Transverse colon (tissue), 4 donors: ENCODE measurements around the gene RGS21. TPM values are rescaled to one million over a fixed set of nuclear protein-coding genes. Genes with fewer than 3 reads are reported as not detected.

Source experiments
- DNase-seq: peaks from one replicate; pipeline ENCODE4 v3.0.0-alpha.2; 2019
- H3K27ac ChIP-seq, 4 donors: fragments of 200-600 bp; sonication (generic); 2 replicates each; pipeline ENCODE4 v1.5.1; 2016 to 2018; ENCODE audit warnings: inconsistent platforms in 4 of 4
- H3K27me3 ChIP-seq: fragments of 200-600 bp; sonication (generic); 2 replicates; pipeline ENCODE4 v1.5.1; 2017; ENCODE audit warnings: inconsistent platforms
- H3K36me3 ChIP-seq, 4 donors: fragments of 200-600 bp; sonication (generic); 2 replicates each; pipeline ENCODE4 v1.5.1; 2017 to 2019; ENCODE audit warnings: inconsistent platforms in 4 of 4
- H3K4me1 ChIP-seq, 4 donors: fragments of 200-600 bp; sonication (generic); 2 replicates each; pipeline ENCODE4 v1.5.1; 2017 to 2020; ENCODE audit warnings: inconsistent platforms in 4 of 4
- H3K4me3 ChIP-seq, 4 donors: fragments of 200-600 bp; sonication (generic); 1 replicate in 1 of 4; 2 replicates in 3 of 4; pipeline versions ENCODE4 v1.5.1 to v1.6.1; 2017 to 2019; ENCODE audit warnings: inconsistent platforms in 4 of 4
- H3K9me3 ChIP-seq, 2 donors: fragments of 200-600 bp; sonication (generic); 2 replicates each; pipeline ENCODE4 v1.5.1; 2017 to 2019; ENCODE audit warnings: inconsistent platforms in 2 of 2
- EP300 ChIP-seq: sonication (generic); formaldehyde crosslinking; IDR thresholded peaks from one replicate; pipeline ENCODE4 v1.6.1; 2017; ENCODE audit warnings: antibody characterized with exemption, low read depth
- POLR2A ChIP-seq: fragments of 450-650 bp; IDR thresholded peaks from one replicate; pipeline ENCODE4 v1.6.1; 2016; ENCODE audit warnings: antibody characterized with exemption, mild to moderate bottlenecking, moderate library complexity
- POLR2AphosphoS5 ChIP-seq, 3 donors: sonication (generic); formaldehyde crosslinking; IDR thresholded peaks; one replicate each; pipeline ENCODE4 v1.6.1; 2016; ENCODE audit warnings: antibody characterized with exemption in 3 of 3
- whole genome bisulfite sequencing, 2 donors: methylation state at CpG; one replicate each; pipeline ENCODE4 v1.1.5; 2018; ENCODE audit warnings: low coverage in 1 of 2; 5-methylcytosine and 5-hydroxymethylcytosine counted together
- in situ Hi-C, 4 donors: fragments of 200-750 bp; cut with MboI; loops; one replicate each; pipeline versions ENCODE4 v1.15.0 to v1.15.1; 2017; ENCODE audit warnings: low sequenced_read_pairs in 3 of 4, low pct_ligation_motif_present in 1 of 4, low pct_unique_long_range_greater_than_20kb in 1 of 4
- intact Hi-C: fragments of 100-400 bp; cut with DNase I; formaldehyde crosslinking; loops from one replicate; pipeline ENCODE4 v1.15.1; 2023; ENCODE audit warnings: low total_unique reads
- total RNA-seq, 4 donors: library from RNA; depleted of rRNA; stranded (reverse); fragments of >200 nt; gene quantifications; one replicate each; pipeline ENCODE4 v1.1.0, GENCODE V29; 2016
- TF ChIP-seq, protein P1 (sequence below), 5 experiments: fragments of 200-600 bp in 3 of 5; fragments of 450-650 bp in 2 of 5; sonication (generic) in 3 of 5; IDR thresholded peaks; 1 replicate in 2 of 5; 2 replicates in 3 of 5; pipeline ENCODE4 v1.5.1; 2016 to 2017; ENCODE audit warnings: antibody characterized with exemption in 5 of 5, inconsistent platforms in 3 of 5, mild to moderate bottlenecking in 2 of 5, moderate library complexity in 1 of 5

The RGS21 gene
- total RNA-seq, 4 donors from 2014 or later = not detected

DNA sequence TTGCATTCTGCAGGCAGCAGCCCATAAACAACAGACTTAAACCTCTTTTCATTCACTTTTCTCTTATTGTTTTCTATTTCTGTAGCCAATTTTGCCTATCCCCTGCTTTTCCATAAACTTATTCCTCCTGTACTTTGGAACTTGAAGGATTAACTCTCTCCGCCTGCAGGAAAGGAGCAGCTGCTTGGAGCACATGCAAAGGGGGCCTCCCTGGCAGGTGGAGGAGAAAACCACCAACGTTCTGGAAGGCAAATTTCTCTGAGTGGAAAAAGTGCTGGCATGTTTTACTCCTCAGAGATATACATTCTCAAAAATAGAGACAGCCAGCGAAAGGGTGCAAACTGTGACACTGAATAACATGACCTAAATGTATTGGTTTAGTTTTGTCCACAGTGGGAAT is 33.6 kb downstream of the RGS21 start:
- no peak for DNase-seq
- Histone ChIP-seq H3K27me3 (no peaks in the 10 kb centered on the region), H3K4me1 (no peaks in the 10 kb centered on the region), H3K9me3 (no peaks in the 10 kb centered on the region), H3K27ac (no peak overlapping the region), H3K36me3 (no peaks in the 10 kb centered on the region), H3K4me3 (no peak overlapping the region)
- 26 to 48% methylated on average over 3 of the region's 3 CpGs for WGBS, 2 donors
- in situ Hi-C loops = no loop called here
- TF ChIP-seq, protein P1, sequence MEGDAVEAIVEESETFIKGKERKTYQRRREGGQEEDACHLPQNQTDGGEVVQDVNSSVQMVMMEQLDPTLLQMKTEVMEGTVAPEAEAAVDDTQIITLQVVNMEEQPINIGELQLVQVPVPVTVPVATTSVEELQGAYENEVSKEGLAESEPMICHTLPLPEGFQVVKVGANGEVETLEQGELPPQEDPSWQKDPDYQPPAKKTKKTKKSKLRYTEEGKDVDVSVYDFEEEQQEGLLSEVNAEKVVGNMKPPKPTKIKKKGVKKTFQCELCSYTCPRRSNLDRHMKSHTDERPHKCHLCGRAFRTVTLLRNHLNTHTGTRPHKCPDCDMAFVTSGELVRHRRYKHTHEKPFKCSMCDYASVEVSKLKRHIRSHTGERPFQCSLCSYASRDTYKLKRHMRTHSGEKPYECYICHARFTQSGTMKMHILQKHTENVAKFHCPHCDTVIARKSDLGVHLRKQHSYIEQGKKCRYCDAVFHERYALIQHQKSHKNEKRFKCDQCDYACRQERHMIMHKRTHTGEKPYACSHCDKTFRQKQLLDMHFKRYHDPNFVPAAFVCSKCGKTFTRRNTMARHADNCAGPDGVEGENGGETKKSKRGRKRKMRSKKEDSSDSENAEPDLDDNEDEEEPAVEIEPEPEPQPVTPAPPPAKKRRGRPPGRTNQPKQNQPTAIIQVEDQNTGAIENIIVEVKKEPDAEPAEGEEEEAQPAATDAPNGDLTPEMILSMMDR (IDR thresholded peaks at IDR 0.05) = no peak
- TF ChIP-seq EP300 = no peak
- TF ChIP-seq POLR2AphosphoS5 (IDR thresholded peaks at IDR 0.05) = no peak
- no peak for TF ChIP-seq POLR2A
- intact Hi-C loops = no loop called here

DNA sequence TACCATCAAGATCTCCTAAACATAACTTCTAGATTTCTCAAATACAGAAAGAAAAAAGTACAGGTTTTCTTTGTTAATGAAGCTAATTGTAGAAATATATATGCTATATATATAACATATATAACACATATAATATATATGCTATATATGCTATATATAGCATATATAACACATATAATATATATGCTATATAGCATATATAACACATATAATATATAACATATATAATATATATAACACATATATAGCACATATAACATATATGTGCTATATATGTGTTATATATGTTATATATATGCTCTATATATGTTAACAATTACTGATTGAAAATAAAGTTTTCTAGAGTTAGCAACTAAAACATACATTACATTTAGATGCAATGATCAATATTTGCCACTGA is 34.8 kb downstream of the RGS21 start:
- H3K27ac ChIP-seq = no peak overlapping the region
- no peak for TF ChIP-seq EP300
- TF ChIP-seq POLR2AphosphoS5 (IDR thresholded peaks at IDR 0.05) = no peak
- TF ChIP-seq, protein P1 (IDR thresholded peaks at IDR 0.05) = no peak
- no peak for TF ChIP-seq POLR2A
- intact Hi-C loops = no loop called here
- in situ Hi-C loops = no loop called here
- DNase-seq = no peak
- H3K4me1 ChIP-seq = no peaks in the 10 kb centered on the region
- no peak overlapping the region for H3K4me3 ChIP-seq
- no peaks in the 10 kb centered on the region for H3K36me3 ChIP-seq
- no peaks in the 10 kb centered on the region for H3K27me3 ChIP-seq
- H3K9me3 ChIP-seq = no peaks in the 10 kb centered on the region

- no peak for TF ChIP-seq POLR2A
- TF ChIP-seq, protein P1 (IDR thresholded peaks at IDR 0.05) = no peak
- no peak for TF ChIP-seq POLR2AphosphoS5 (IDR thresholded peaks at IDR 0.05)
- TF ChIP-seq EP300 = no peak
- DNase-seq = no peak
- no peaks in the 10 kb centered on the region for H3K36me3 ChIP-seq
- H3K9me3 ChIP-seq = no peaks in the 10 kb centered on the region
- in situ Hi-C loops = no loop called here
- no peaks in the 10 kb centered on the region for H3K4me1 ChIP-seq
- no peak overlapping the region for H3K4me3 ChIP-seq
- H3K27me3 ChIP-seq = no peaks in the 10 kb centered on the region
- 48 to 56% methylated on average over 4 of the region's 4 CpGs for WGBS, 2 donors
- intact Hi-C loops = no loop called here
- no peak overlapping the region for H3K27ac ChIP-seq
These were observed 41.1 kb downstream of the RGS21 start for GRCh38 chr1:192357924-192358323.

DNA sequence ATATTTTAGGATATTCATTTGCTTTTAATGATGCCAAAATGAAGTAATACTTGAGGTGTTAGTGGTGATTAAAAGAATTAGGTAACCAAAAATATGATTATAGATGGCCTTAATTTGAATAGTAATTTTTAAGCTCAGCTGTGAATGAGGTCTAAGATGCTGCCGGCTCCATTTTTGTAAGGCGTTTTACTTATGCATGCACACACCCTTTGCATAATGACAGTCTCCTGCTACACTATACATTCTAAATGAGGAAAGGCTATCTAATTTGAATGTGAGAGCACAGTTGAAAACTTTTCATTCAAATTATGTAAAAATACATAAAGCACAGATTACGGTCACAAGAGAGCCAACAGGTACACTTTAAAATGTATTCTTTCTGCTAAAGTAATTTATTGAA is 41.6 kb downstream of the RGS21 start:
- H3K4me1 ChIP-seq = no peaks in the 10 kb centered on the region
- intact Hi-C loops (no loop called here), in situ Hi-C loops (no loop called here)
- H3K9me3 ChIP-seq = no peaks in the 10 kb centered on the region
- TF ChIP-seq EP300 (no peak), POLR2AphosphoS5 (IDR thresholded peaks at IDR 0.05) (no peak)
- no peak overlapping the region for H3K4me3 ChIP-seq
- WGBS, 2 donors = 75 to 92% methylated on average over 3 of the region's 3 CpGs
- no peaks in the 10 kb centered on the region for H3K36me3 ChIP-seq
- DNase-seq = no peak
- H3K27me3 ChIP-seq = no peaks in the 10 kb centered on the region
- H3K27ac ChIP-seq = no peak overlapping the region

DNA sequence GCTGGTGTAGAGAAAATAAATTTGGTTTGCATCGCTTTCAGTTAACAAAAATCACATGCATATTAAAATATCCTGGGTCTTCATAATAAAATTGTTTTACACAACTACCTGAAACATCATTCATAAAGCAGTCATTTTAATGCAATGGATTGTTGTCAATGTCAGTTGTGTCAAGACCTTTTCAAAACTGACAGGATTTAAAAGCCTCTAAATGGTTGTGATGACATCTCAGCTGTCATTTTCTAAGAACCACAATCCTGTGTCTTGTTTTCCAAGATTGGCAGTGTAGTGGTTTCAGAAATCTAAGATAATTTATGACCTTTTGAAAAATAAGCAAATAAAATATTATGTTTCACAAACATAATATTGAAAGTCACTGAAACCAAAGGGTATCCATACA is 42.0 kb downstream of the RGS21 start:
- Histone ChIP-seq H3K27me3 (no peaks in the 10 kb centered on the region), H3K36me3 (no peaks in the 10 kb centered on the region), H3K4me3 (no peak overlapping the region), H3K9me3 (no peaks in the 10 kb centered on the region), H3K4me1 (no peaks in the 10 kb centered on the region), H3K27ac (no peak overlapping the region)
- 78 to 100% methylated on average over 1 of the region's 1 CpG for WGBS, 2 donors
- intact Hi-C loops = no loop called here
- no peak for DNase-seq
- TF ChIP-seq POLR2A (no peak), EP300 (no peak), POLR2AphosphoS5 (IDR thresholded peaks at IDR 0.05) (no peak)
- TF ChIP-seq, protein P1 (IDR thresholded peaks at IDR 0.05) = no peak
- in situ Hi-C loops = no loop called here
